ENCODE data around the gene PDSS1.
"Not testable (repeated sequence)": the region's sequence is repeated elsewhere in the genome, so short reads cannot be mapped to it uniquely, and the experiment has no call there.

The PDSS1 gene

DNA sequence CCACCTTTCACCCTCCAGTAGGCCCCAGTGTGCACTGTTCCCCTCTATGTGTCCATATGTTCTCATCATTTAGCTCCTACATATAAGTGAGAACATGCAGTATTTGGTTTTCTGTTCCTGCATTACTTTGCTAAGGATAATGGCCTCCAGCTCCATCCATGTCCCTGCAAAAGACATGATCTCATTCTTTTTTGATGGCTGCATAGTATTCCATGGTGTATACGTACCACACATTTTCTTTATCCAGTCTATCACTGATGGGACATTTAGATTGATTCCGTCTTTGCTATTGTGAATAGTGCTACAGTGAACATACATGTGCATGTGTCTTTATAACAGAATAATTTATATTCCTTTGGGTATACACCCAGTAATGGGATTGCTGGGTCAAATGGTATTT, 92.3 kb downstream of the PDSS1 start:
- not testable (repeated sequence) for H3K27me3 Mint-ChIP-seq, H3K9me3 Mint-ChIP-seq, H3K27ac Mint-ChIP-seq, H3K4me3 Mint-ChIP-seq
- Mint-ChIP-seq H3K4me1 (ENCODE audit: low read depth) (peaks cover 51% of the 10 kb centered on the region), H3K36me3 (ENCODE audit: low read depth) (peaks cover 20% of the 10 kb centered on the region)

DNA sequence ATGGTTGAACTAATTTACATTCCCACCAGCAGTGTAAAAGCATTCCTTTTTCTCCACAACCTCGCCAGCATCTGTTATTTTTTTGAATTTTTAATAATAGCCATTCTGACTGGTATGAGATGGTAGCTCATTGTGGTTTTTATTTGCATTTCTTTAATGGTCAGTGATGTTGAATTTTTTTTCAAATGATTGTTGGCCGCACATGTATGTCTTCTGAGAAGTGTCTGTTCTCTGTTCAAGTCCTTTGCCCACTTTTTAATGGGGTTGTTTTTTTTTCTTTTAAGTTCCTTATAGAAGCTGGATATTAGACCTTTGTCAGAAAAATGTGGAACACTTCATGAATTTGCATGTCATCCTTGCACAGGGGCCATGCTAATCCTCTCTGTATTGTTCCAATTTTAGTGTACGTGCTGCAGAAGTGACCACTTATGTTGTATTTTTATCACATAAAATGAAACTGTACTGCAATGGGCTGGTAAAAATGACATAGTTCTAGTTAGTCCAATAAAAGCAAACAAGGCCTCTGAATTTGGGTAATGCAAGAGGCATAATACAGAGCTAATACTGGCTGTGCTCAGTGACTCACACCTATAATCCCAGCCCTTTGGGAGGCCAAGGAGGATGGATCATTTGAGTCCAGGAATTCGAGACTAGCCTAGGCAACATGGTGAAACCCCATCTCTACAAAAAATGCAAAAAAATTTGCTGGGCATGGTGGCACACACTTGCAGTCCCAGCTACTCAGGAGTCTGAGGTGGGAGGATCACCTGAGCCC, 92.9 kb downstream of the PDSS1 start:
- H3K27ac Mint-ChIP-seq, result peak overlapping the region; percentile 57
- peaks cover 25% of the 10 kb centered on the region for H3K36me3 Mint-ChIP-seq (ENCODE audit: low read depth)
- peaks cover 50% of the 10 kb centered on the region for H3K4me1 Mint-ChIP-seq (ENCODE audit: low read depth)
- H3K9me3 Mint-ChIP-seq, result no peaks in the 10 kb centered on the region
- H3K4me3 Mint-ChIP-seq, result no peak overlapping the region
- H3K27me3 Mint-ChIP-seq, result no peaks in the 10 kb centered on the region

DNA sequence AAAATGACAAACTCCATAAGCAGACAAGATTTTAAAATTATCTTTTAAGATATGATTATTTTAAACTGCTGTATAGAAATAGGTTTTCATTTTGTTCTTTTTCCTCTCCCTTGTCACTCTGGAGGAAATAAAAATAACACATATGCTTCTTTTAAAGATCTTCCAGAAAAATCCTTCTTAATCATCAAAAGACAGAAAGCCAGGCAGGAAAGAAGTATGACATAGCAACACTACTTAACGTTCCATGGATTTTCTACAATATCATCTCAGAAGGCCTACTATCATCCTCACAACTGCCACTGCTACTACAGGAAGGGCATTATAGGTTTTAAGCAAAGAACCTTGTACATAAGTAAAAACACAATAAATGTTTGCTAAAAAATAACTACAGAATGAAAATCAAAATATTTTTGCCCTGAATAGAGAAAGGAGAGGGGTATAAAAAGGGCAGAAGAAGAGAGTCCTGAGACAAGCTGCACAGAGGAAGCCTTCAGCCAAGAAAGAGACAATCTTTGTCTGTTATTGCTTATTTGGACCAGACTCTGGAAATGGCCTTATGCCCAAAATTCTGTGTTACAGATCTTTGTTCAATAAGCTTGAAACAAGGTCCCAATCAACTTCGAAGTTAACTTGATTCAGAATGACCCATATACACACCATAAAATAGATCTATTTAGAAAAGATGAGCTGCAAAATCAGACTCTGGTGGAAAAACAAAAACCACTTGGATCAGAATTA, 95.4 kb downstream of the PDSS1 start:
- Mint-ChIP-seq H3K4me1 (ENCODE audit: low read depth) (peaks cover 43% of the 10 kb centered on the region), H3K9me3 (no peaks in the 10 kb centered on the region), H3K4me3 (no peak overlapping the region), H3K27me3 (no peaks in the 10 kb centered on the region), H3K27ac (no peak overlapping the region), H3K36me3 (ENCODE audit: low read depth) (peaks cover 28% of the 10 kb centered on the region)
